SU-DHL-6 (cell line): ENCODE data around the gene DMBT1.

Experiments
- H2AFZ ChIP-seq: fragments of 200-600 bp; sonication (generic); 2 replicates; pipeline ENCODE4 v1.6.1; 2014; ENCODE audit warnings: low read depth, mild to moderate bottlenecking, moderate library complexity, mixed read lengths, antibody characterized with exemption, low read length; ENCODE audit not compliant: severe bottlenecking
- H3F3A ChIP-seq: fragments of 200-600 bp; shearing (Covaris generic); 2 replicates; pipeline ENCODE4 v1.6.0; 2016; ENCODE audit warnings: antibody characterized with exemption, mild to moderate bottlenecking; ENCODE audit not compliant: insufficient read depth
- H3K27ac ChIP-seq: fragments of 200-600 bp; sonication (generic); 2 replicates; pipeline ENCODE4 v1.5.1; 2016; ENCODE audit warnings: low read depth, mild to moderate bottlenecking, low read length, moderate library complexity, mixed read lengths
- H3K27me3 ChIP-seq: fragments of 200-600 bp; sonication (generic), shearing (Covaris generic); 2 replicates; pipeline ENCODE4 v1.6.0; 2014; ENCODE audit warnings: mild to moderate bottlenecking, low read length
- H3K36me3 ChIP-seq: fragments of 200-600 bp; sonication (generic); 2 replicates; pipeline ENCODE4 v1.6.1; 2014; ENCODE audit warnings: mild to moderate bottlenecking, low read length, mixed read lengths
- H3K4me2 ChIP-seq: fragments of 300-600, 200-600 bp; shearing (Covaris generic), sonication (generic); 2 replicates; pipeline ENCODE4 v1.6.0; 2014; ENCODE audit warnings: low read length, low read depth, mild to moderate bottlenecking; ENCODE audit not compliant: poor library complexity, severe bottlenecking
- H3K4me3 ChIP-seq: fragments of 200-600 bp; sonication (generic); 2 replicates; pipeline ENCODE4 v1.5.1; 2014; ENCODE audit warnings: antibody characterized with exemption, low read length, mild to moderate bottlenecking, mixed read lengths; ENCODE audit not compliant: insufficient read depth, poor library complexity, severe bottlenecking
- H3K79me2 ChIP-seq: fragments of 200-600 bp; sonication (generic); 2 replicates; pipeline ENCODE4 v1.6.1; 2014; ENCODE audit warnings: mild to moderate bottlenecking, low read length, moderate library complexity; ENCODE audit not compliant: insufficient read depth
- H3K9ac ChIP-seq: fragments of 200-600 bp; sonication (generic); 2 replicates; pipeline ENCODE4 v1.7.0; 2014; ENCODE audit warnings: mild to moderate bottlenecking, low read length
- H3K9me2 ChIP-seq: fragments of 200-600 bp; sonication (generic); replicated peaks from 2 replicates; pipeline ENCODE4 v1.6.1; 2014; ENCODE audit warnings: low read length; ENCODE audit not compliant: insufficient read depth
- H3K9me3 ChIP-seq: fragments of 200-600 bp; sonication (generic); 2 replicates; pipeline ENCODE4 v1.6.1; 2014; ENCODE audit warnings: low read length, mixed read lengths; ENCODE audit not compliant: insufficient read depth
- H4K20me1 ChIP-seq: fragments of 200-600 bp; sonication (generic); 2 replicates; pipeline ENCODE4 v1.6.1; 2014; ENCODE audit warnings: low read depth, mild to moderate bottlenecking, antibody characterized with exemption, low read length, moderate library complexity, mixed read lengths
- CTCF ChIP-seq: fragments of 200-600 bp; sonication (generic); IDR thresholded peaks from one replicate; pipeline ENCODE4 v1.5.1; 2017; ENCODE audit warnings: antibody characterized with exemption, mild to moderate bottlenecking, low read length, moderate library complexity; ENCODE audit not compliant: insufficient read depth, poor library complexity, severe bottlenecking
- EZH2phosphoT487 ChIP-seq: fragments of 200-600 bp; sonication (generic), shearing (Covaris generic); conservative IDR thresholded peaks from 2 replicates; pipeline ENCODE4 v1.6.1; 2018; ENCODE audit warnings: mild to moderate bottlenecking, antibody characterized with exemption, low read length, moderate library complexity, mixed read lengths

The DMBT1 gene

GRCh38 chr10:122656741-122657140, 96.2 kb downstream of the DMBT1 start:
- no peaks in the 10 kb centered on the region for H3F3A ChIP-seq
- TF ChIP-seq EZH2phosphoT487 (no peak), CTCF (no peak)
- no peaks in the 10 kb centered on the region for H3K9me2 ChIP-seq
- H3K4me3 ChIP-seq: no peak overlapping the region
- no peaks in the 10 kb centered on the region for H3K27me3 ChIP-seq
- H3K27ac ChIP-seq: no peak overlapping the region
- no peaks in the 10 kb centered on the region for H3K9me3 ChIP-seq
- H3K79me2 ChIP-seq: no peaks in the 10 kb centered on the region
- no peak overlapping the region for H3K9ac ChIP-seq
- H2AFZ ChIP-seq: no peak overlapping the region
- H3K36me3 ChIP-seq: no peaks in the 10 kb centered on the region
- no peak overlapping the region for H3K4me2 ChIP-seq
- no peaks in the 10 kb centered on the region for H4K20me1 ChIP-seq

- Histone ChIP-seq H3K79me2 (no peaks in the 10 kb centered on the region), H3K4me2 (no peak overlapping the region), H3K4me3 (no peak overlapping the region), H3K9me3 (no peaks in the 10 kb centered on the region), H3F3A (no peaks in the 10 kb centered on the region), H4K20me1 (no peaks in the 10 kb centered on the region), H3K27me3 (no peaks in the 10 kb centered on the region), H3K27ac (no peak overlapping the region), H3K36me3 (no peaks in the 10 kb centered on the region), H3K9ac (no peak overlapping the region), H2AFZ (no peak overlapping the region), H3K9me2 (no peaks in the 10 kb centered on the region)
- TF ChIP-seq CTCF: no peak
- TF ChIP-seq EZH2phosphoT487: no peak
Observed at GRCh38 chr10:122657255-122657654, 96.7 kb downstream of the DMBT1 start.

- Histone ChIP-seq H4K20me1 (no peaks in the 10 kb centered on the region), H3K4me3 (no peak overlapping the region), H3K36me3 (no peaks in the 10 kb centered on the region), H3F3A (no peaks in the 10 kb centered on the region), H3K9ac (no peak overlapping the region), H3K9me3 (no peaks in the 10 kb centered on the region), H3K79me2 (no peaks in the 10 kb centered on the region), H3K27me3 (no peaks in the 10 kb centered on the region), H2AFZ (no peak overlapping the region), H3K27ac (no peak overlapping the region), H3K9me2 (no peaks in the 10 kb centered on the region), H3K4me2 (no peak overlapping the region)
- TF ChIP-seq CTCF: no peak
Observed at GRCh38 chr10:122657729-122658128, 97.2 kb downstream of the DMBT1 start.
